ENCODE results near the gene KCNH6.

The KCNH6 gene

GRCh38 chr17:63523253-63523855 is at the start of gene KCNH6:
Gene KCNH6, plus strand, starts transcription at chr17:63523358. Its CDS starts 56 bp downstream, at chr17:63523414.
- no peak within 1 kb of the TSS for H3K4me3 ChIP-seq (ENCODE audit: low read depth, low read length)
- TF ChIP-seq CTCF (IDR thresholded peaks at IDR 0.05; ENCODE audit: insufficient read depth, low read depth, low read length, missing control alignments): no peak
- DNase-seq (ENCODE audit: low read depth): no peak

GRCh38 chr17:63474174-63474573 is 49.0 kb upstream of the KCNH6 start:
- H3K4me3 ChIP-seq (ENCODE audit: low read depth, low read length): no peak overlapping the region
- no peak for DNase-seq (ENCODE audit: low read depth)
- no peak for TF ChIP-seq CTCF (IDR thresholded peaks at IDR 0.05; ENCODE audit: insufficient read depth, low read depth, low read length, missing control alignments)

- no peak overlapping the region for H3K4me3 ChIP-seq (ENCODE audit: low read depth, low read length)
- no peak for DNase-seq (ENCODE audit: low read depth)
- TF ChIP-seq CTCF (IDR thresholded peaks at IDR 0.05; ENCODE audit: insufficient read depth, low read depth, low read length, missing control alignments): no peak
These were observed 48.3 kb upstream of the KCNH6 start for GRCh38 chr17:63474586-63475460.

GRCh38 chr17:63475491-63476412 is 47.4 kb upstream of the KCNH6 start:
- no peak for DNase-seq (ENCODE audit: low read depth)
- no peak overlapping the region for H3K4me3 ChIP-seq (ENCODE audit: low read depth, low read length)
- TF ChIP-seq CTCF (IDR thresholded peaks at IDR 0.05; ENCODE audit: insufficient read depth, low read depth, low read length, missing control alignments): no peak

GRCh38 chr17:63476459-63476853 is 46.7 kb upstream of the KCNH6 start:
- no peak overlapping the region for H3K4me3 ChIP-seq (ENCODE audit: low read depth, low read length)
- no peak for DNase-seq (ENCODE audit: low read depth)
- TF ChIP-seq CTCF (IDR thresholded peaks at IDR 0.05; ENCODE audit: insufficient read depth, low read depth, low read length, missing control alignments): no peak

- no peak for TF ChIP-seq CTCF (IDR thresholded peaks at IDR 0.05; ENCODE audit: insufficient read depth, low read depth, low read length, missing control alignments)
- H3K4me3 ChIP-seq (ENCODE audit: low read depth, low read length): no peak within 1 kb of the TSS
- DNase-seq (ENCODE audit: low read depth): peak; percentile 57
These were observed 46.2 kb upstream of the KCNH6 start, which contains the start of gene ACE for GRCh38 chr17:63476854-63477479. Gene ACE, plus strand, starts transcription at chr17:63477061. Its CDS starts 34 bp downstream, at chr17:63477095.
